Body of pancreas (tissue), 4 donors: ENCODE data around the gene ADCY7. TPM values are rescaled to one million over a fixed set of nuclear protein-coding genes. Genes with fewer than 3 reads are reported as not detected.

Experiments used
- ATAC-seq: fragments of 150-250 bp; one replicate; pipeline ENCODE4 v1.9.1; 2016
- DNase-seq, 4 donors: peaks; one replicate each; pipeline ENCODE4 v3.0.0-alpha.2; 2019
- H3K27ac ChIP-seq, 4 donors: fragments of 200-600 bp; sonication (generic); 1 replicate in 3 of 4; 2 replicates in 1 of 4; pipeline versions ENCODE4 v1.5.1 to v1.6.1; 2016 to 2019; ENCODE audit warnings: mild to moderate bottlenecking in 1 of 4, mixed read lengths in 1 of 4, moderate library complexity in 1 of 4
- H3K27me3 ChIP-seq, 2 donors: fragments of 200-600 bp; sonication (generic); one replicate each; pipeline ENCODE4 v1.6.0; 2016; ENCODE audit warnings: mild to moderate bottlenecking in 1 of 2
- H3K36me3 ChIP-seq, 2 donors: fragments of 200-600 bp; sonication (generic); replicated peaks in 1 of 2; 2 replicates each; pipeline ENCODE4 v1.5.1; 2016; ENCODE audit warnings: low read depth in 2 of 2; ENCODE audit not compliant: insufficient read depth in 1 of 2
- H3K4me1 ChIP-seq: fragments of 200-600 bp; sonication (generic); one replicate; pipeline ENCODE4 v1.6.0; 2016
- H3K4me3 ChIP-seq, 2 donors: fragments of 200-600 bp; sonication (generic); 1 replicate in 1 of 2; 2 replicates in 1 of 2; pipeline ENCODE4 v1.5.1; 2016 to 2019
- H3K9me3 ChIP-seq, 3 donors: fragments of 200-600 bp; sonication (generic); 1 replicate in 2 of 3; 2 replicates in 1 of 3; pipeline ENCODE4 v1.5.1; 2016
- CTCF ChIP-seq, 7 experiments: fragments of 450-650 bp in 4 of 7; fragments of 200-600 bp in 3 of 7; sonication (generic) in 3 of 7; IDR thresholded peaks; one replicate each; pipeline ENCODE4 v1.5.1; 2016 to 2019; ENCODE audit warnings: antibody characterized with exemption in 7 of 7
- POLR2A ChIP-seq, 3 donors: fragments of 450-650 bp; IDR thresholded peaks; one replicate each; pipeline ENCODE4 v1.6.1; 2016; ENCODE audit warnings: antibody characterized with exemption in 3 of 3, mild to moderate bottlenecking in 2 of 3
- WGBS, 2 donors: methylation state at CpG; one replicate each; pipeline ENCODE4 v1.1.5; 2017; 5-methylcytosine and 5-hydroxymethylcytosine counted together
- intact Hi-C: fragments of 100-400 bp; cut with DNase I; formaldehyde crosslinking; loops from one replicate; pipeline ENCODE4 v1.15.1; 2023
- total RNA-seq, 2 donors: library from RNA; depleted of rRNA; stranded (reverse); fragments of >200 nt; gene quantifications; one replicate each; pipeline ENCODE4 v1.1.0, GENCODE V29; 2016

The ADCY7 gene
- total RNA-seq, 2 donors from 2014 or later = 4.9 to 8.6 TPM

- Histone ChIP-seq H3K36me3 (no peaks in the 10 kb centered on the region), H3K27ac (no peak overlapping the region), H3K9me3 (no peaks in the 10 kb centered on the region), H3K4me3 (no peak overlapping the region), H3K4me1 (no peaks in the 10 kb centered on the region), H3K27me3 (no peaks in the 10 kb centered on the region)
- no peak for TF ChIP-seq CTCF (IDR thresholded peaks at IDR 0.05)
- TF ChIP-seq POLR2A (IDR thresholded peaks at IDR 0.05) = no peak
- WGBS, 2 donors = 67 to 89% methylated on average over 3 to 7 of the region's 7 CpGs
- intact Hi-C loops = no loop called here
- no peak for DNase-seq
- no peak for ATAC-seq
These were observed 5.8 kb downstream of the ADCY7 start for GRCh38 chr16:50272111-50272571.

GRCh38 chr16:50272687-50273381 is 6.5 kb downstream of the ADCY7 start:
- Histone ChIP-seq H3K27me3 (no peaks in the 10 kb centered on the region), H3K4me3 (no peak overlapping the region), H3K27ac (no peak overlapping the region), H3K9me3 (no peaks in the 10 kb centered on the region), H3K4me1 (no peaks in the 10 kb centered on the region), H3K36me3 (no peaks in the 10 kb centered on the region)
- TF ChIP-seq CTCF (IDR thresholded peaks at IDR 0.05) (no peak), POLR2A (IDR thresholded peaks at IDR 0.05) (no peak)
- WGBS, 2 donors = 79 to 85% methylated on average over 3 to 5 of the region's 5 CpGs
- intact Hi-C loops = no loop called here
- DNase-seq (no peak), ATAC-seq (no peak)

DNA sequence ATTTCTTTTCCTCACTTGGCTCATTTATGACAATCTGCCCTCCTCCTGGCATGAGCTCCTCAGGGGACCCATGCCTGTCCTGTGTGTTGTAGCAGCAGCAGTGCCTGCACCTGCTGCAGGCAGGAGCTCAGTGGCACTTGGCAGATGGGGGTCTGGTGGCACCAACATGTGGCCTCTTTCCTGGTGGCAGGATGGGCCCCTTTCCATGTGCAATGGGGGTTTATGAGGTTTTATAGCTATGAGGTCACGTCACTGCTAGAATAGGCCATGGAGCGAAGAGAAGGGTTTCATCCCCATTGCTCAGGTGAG is 7.0 kb downstream of the ADCY7 start:
- Histone ChIP-seq H3K27me3 (no peaks in the 10 kb centered on the region), H3K4me3 (no peak overlapping the region), H3K9me3 (no peaks in the 10 kb centered on the region), H3K36me3 (no peaks in the 10 kb centered on the region), H3K27ac (no peak overlapping the region), H3K4me1 (no peaks in the 10 kb centered on the region)
- TF ChIP-seq POLR2A (IDR thresholded peaks at IDR 0.05) (no peak), CTCF (IDR thresholded peaks at IDR 0.05) (no peak)
- ATAC-seq = no peak
- WGBS, 2 donors = 90% methylated on average over 2 of the region's 2 CpGs; no CpG with 5 or more reads in 1 of the 2 donors
- no peak for DNase-seq
- intact Hi-C loops = no loop called here

DNA sequence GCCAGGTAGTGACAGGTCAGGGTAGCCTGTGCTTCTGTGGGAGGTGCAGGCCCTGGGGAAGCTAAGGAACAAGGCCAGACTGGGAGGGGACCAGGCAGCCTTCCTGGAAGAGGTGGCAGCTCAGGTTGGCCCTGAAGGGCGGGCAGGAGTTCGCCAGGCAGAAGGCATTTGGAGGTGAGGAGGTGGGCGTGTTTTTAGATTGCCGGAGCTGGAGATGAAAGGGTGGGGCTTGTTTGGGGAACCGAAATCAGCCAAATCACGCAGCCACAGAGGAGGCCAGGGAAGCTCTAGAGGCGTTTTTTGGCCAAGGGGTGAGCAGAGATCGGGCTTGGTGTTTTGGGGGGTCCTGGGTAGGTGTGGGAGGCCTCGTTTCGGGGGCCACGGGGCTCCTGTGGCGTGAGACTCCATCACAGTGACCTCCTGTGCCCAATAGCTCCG is 7.6 kb downstream of the ADCY7 start:
- no peak for TF ChIP-seq CTCF (IDR thresholded peaks at IDR 0.05)
- no peak for TF ChIP-seq POLR2A (IDR thresholded peaks at IDR 0.05)
- H3K36me3 ChIP-seq = no peaks in the 10 kb centered on the region
- no peak overlapping the region for H3K4me3 ChIP-seq
- intact Hi-C loops = no loop called here
- H3K27me3 ChIP-seq = no peaks in the 10 kb centered on the region
- H3K27ac ChIP-seq = peak overlapping the region in 1 of 4 donors; percentile 65
- no peak for DNase-seq
- H3K9me3 ChIP-seq = no peaks in the 10 kb centered on the region
- no peaks in the 10 kb centered on the region for H3K4me1 ChIP-seq
- ATAC-seq = no peak
- WGBS, 2 donors = 62 to 71% methylated on average over 13 of the region's 13 CpGs
